Stimulated activated CD4-positive, alpha-beta T cell treated with anti-CD3 and anti-CD28 coated beads, Interleukin-12 subunit alpha, Interleukin-12 subunit beta, amount 100 ng/mL, for 4 hours (primary cell): ENCODE results near the gene ANKRD63.
A peak's percentile ranks its signal among the peaks of the same experiment; 100 is the strongest.

Source experiments
- DNase-seq: peaks from one replicate; pipeline ENCODE4 v3.0.0-alpha.2; 2020

The ANKRD63 gene

GRCh38 chr15:40276927-40277326 is 5.9 kb downstream of the ANKRD63 start:
- no peak for DNase-seq

- DNase-seq: no peak
Measured at GRCh38 chr15:40275954-40276353, 6.9 kb downstream of the ANKRD63 start.

GRCh38 chr15:40275523-40275922 is 7.3 kb downstream of the ANKRD63 start:
- DNase-seq: no peak

- DNase-seq: peak; percentile 89
Measured at GRCh38 chr15:40274350-40275274, 8.3 kb downstream of the ANKRD63 start.

GRCh38 chr15:40273428-40273827 is 9.4 kb downstream of the ANKRD63 start:
- no peak for DNase-seq

- DNase-seq: no peak
Measured at GRCh38 chr15:40272485-40273056, 10.3 kb downstream of the ANKRD63 start.

GRCh38 chr15:40271685-40272484 is 11.0 kb downstream of the ANKRD63 start:
- DNase-seq: no peak

GRCh38 chr15:40270246-40270995 is 12.4 kb downstream of the ANKRD63 start:
- DNase-seq: no peak

GRCh38 chr15:40269604-40270003 is 13.3 kb downstream of the ANKRD63 start:
- DNase-seq: no peak

GRCh38 chr15:40267670-40268069 is 15.2 kb downstream of the ANKRD63 start:
- DNase-seq: no peak

- no peak for DNase-seq
Measured at GRCh38 chr15:40266828-40267304, 16.0 kb downstream of the ANKRD63 start.

- DNase-seq: no peak
Measured at GRCh38 chr15:40265875-40266274, 17.0 kb downstream of the ANKRD63 start.

- DNase-seq: no peak
Measured at GRCh38 chr15:40265355-40265754, 17.5 kb downstream of the ANKRD63 start.

- no peak for DNase-seq
Measured at GRCh38 chr15:40264321-40265153, 18.3 kb downstream of the ANKRD63 start.

GRCh38 chr15:40263024-40263754 is 19.7 kb downstream of the ANKRD63 start:
- DNase-seq: no peak

GRCh38 chr15:40259021-40259420 is 23.8 kb downstream of the ANKRD63 start:
- no peak for DNase-seq

GRCh38 chr15:40258544-40258943 is 24.3 kb downstream of the ANKRD63 start:
- DNase-seq: no peak

- DNase-seq: no peak
Measured at GRCh38 chr15:40257656-40258450, 25.0 kb downstream of the ANKRD63 start.

GRCh38 chr15:40256638-40257235 is 26.1 kb downstream of the ANKRD63 start:
- DNase-seq: no peak

- no peak for DNase-seq
Measured at GRCh38 chr15:40255033-40255432, 27.8 kb downstream of the ANKRD63 start.
